ENCODE results near the gene THSD4. TPM values are rescaled to one million over a fixed set of nuclear protein-coding genes. Genes with fewer than 3 reads are reported as not detected.
"Not testable (repeated sequence)": the region's sequence is repeated elsewhere in the genome, so short reads cannot be mapped to it uniquely, and the experiment has no call there.

The THSD4 gene
- total RNA-seq, 2 donors from 2014 or later: 35.2 to 45.5 TPM

- no peak for DNase-seq
- intact Hi-C loops (cut with DNase I, micrococcal nuclease): no loop called here
- ATAC-seq: no peak
These were observed 52.3 kb downstream of the THSD4 start for GRCh38 chr15:71167445-71168165.

GRCh38 chr15:71168166-71168834 lies 53.0 kb downstream of the THSD4 start:
- DNase-seq: no peak
- ATAC-seq: no peak
- intact Hi-C loops (cut with DNase I, micrococcal nuclease): no loop called here

DNA sequence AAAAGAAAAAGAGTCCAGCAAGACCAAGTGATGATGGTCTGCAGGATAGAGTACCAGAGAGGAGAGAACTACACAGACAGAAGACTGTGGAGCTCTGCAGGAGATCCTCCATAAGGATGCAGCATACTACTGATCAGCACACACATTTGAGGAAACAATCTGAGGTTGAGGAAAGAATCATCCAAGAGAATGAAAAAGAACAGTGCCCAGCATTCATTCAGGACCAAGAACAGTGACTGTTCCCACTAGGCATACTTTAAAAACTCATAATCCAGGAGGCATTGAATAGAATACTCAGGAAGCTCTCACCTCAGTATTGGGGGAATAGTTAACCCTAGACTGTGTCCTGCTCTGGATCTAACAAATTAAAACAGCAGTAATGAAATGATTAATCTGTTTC lies 54.9 kb downstream of the THSD4 start:
- intact Hi-C loops (cut with DNase I, micrococcal nuclease): no loop called here
- ATAC-seq (no peak), DNase-seq (no peak)

DNA sequence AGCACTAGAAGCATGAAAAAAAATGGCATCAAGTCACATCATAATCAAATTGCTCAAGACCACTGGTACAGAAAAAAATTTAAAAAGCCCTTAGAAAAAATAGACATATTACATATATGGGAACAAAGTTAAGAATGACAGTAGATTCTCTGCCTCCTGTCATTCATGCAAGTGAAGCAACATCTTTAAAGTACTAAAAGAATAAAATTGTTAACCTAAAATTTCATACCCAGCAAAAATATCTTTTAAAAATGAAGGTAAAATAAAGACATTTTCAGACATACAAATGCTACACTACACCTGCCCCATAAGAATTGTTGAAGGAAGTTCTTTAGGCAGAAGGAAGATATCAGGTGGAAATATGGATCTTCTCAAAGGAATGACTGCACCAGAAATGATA lies 55.9 kb downstream of the THSD4 start:
- intact Hi-C loops (cut with DNase I, micrococcal nuclease): no loop called here
- ATAC-seq: no peak
- DNase-seq: no peak

DNA sequence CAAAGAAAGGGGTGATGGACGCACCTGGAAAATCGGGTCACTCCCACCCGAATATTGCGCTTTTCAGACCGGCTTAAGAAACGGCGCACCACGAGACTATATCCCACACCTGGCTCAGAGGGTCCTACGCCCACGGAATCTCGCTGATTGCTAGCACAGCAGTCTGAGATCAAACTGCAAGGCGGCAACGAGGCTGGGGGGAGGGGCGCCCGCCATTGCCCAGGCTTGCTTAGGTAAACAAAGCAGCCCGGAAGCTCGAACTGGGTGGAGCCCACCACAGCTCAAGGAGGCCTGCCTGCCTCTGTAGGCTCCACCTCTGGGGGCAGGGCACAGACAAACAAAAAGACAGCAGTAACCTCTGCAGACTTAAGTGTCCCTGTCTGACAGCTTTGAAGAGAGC lies 59.1 kb downstream of the THSD4 start:
- DNase-seq; ATAC-seq; intact Hi-C loops (cut with DNase I, micrococcal nuclease): not testable (repeated sequence)

DNA sequence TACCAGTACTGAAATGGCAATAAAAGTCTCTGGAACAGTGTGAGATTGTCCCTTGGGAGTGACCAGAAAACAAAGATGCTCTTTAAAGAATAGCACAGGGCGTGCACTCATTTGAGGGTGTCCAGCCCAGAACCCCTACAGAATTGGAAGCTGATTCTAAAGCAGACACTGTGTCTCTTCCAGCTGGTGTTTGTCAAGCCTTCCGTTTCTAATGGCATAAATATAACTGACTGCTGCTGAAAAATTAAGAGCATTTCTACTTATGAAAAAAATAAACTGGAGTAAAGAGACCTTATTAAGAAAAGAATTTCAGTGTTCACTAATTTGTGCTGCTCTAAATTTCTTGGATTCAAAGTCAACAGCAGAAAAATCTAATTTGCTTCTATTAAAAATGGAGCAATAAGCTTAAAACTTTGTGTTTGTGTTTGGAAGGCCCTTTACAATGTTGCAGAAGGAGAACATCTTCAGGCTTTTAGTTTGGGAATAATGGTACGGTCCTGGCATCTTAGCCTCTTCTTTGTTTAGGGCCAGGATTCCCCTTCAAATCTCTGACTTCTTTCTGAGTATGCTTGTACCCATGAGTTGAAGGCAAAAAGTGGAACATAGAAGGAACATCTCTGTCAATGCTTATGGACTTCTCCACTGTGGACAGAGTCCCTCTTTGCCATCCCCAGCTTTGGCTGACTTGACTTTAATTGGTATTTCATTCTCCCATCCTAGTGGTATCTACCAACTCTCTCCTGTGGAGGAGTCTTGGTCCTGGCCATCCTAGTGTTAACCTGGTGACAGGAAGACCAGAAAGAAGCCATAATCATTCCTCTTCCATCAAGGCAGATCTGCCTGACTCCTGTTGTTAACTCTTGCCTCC lies 65.9 kb downstream of the THSD4 start:
- ATAC-seq (no peak), DNase-seq (no peak)
- intact Hi-C loops (cut with DNase I, micrococcal nuclease): no loop called here

- intact Hi-C loops (cut with DNase I, micrococcal nuclease): no loop called here
- no peak for DNase-seq
- ATAC-seq: no peak
These were observed 67.3 kb downstream of the THSD4 start for GRCh38 chr15:71182522-71182921.

DNA sequence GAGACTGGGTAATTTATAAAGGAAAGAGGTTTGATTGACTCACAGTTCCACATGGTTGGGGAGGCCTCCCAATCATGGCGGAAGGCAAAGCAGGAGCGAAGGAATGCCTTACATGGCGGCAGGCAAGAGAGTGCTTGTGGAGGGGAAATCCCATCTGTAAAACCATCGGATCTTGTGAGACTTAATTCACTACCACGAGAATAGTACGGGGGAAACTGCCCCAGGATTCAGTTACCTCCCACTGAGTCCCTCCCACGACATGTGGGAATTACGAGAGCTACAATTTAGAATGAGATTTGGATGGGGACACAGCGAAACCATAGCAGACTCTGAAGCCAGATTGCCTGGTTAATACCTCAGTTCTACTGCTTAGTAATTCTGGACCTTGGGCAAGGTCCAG lies 67.8 kb downstream of the THSD4 start:
- intact Hi-C loops (cut with DNase I, micrococcal nuclease): no loop called here
- ATAC-seq (no peak), DNase-seq (no peak)

GRCh38 chr15:71185706-71186105 lies 70.4 kb downstream of the THSD4 start:
- intact Hi-C loops (cut with DNase I, micrococcal nuclease): no loop called here

GRCh38 chr15:71186267-71186666 lies 71.0 kb downstream of the THSD4 start:
- intact Hi-C loops (cut with DNase I, micrococcal nuclease): no loop called here
- no peak for DNase-seq
- ATAC-seq: no peak

More at GRCh38 chr15:71185706-71186105, 70.4 kb downstream of the THSD4 start:
- DNase-seq (no peak), ATAC-seq (no peak)

DNA sequence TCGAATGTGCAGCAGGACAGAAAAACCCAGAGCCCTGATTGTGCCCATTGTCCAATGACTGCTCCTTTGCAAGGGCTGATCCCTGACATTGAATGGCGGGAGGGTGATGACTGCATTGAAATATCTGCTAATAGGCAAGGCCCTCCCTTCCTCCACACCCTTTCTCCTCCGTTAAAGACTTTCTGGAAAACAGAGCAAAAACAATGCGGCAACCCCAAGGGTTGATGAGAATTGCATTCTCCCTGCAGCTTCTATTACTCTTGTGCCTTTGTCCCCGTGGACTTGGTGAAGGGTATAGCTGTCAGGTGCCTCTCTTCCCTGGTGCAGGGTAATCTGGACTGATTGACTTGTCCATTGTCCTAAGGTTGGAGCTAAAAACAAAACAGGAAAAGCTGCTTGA lies 71.8 kb downstream of the THSD4 start:
- no peak for DNase-seq
- no peak for ATAC-seq
- intact Hi-C loops (cut with DNase I, micrococcal nuclease): no loop called here

GRCh38 chr15:71187526-71187925 lies 72.3 kb downstream of the THSD4 start:
- intact Hi-C loops (cut with DNase I, micrococcal nuclease): no loop called here

DNA sequence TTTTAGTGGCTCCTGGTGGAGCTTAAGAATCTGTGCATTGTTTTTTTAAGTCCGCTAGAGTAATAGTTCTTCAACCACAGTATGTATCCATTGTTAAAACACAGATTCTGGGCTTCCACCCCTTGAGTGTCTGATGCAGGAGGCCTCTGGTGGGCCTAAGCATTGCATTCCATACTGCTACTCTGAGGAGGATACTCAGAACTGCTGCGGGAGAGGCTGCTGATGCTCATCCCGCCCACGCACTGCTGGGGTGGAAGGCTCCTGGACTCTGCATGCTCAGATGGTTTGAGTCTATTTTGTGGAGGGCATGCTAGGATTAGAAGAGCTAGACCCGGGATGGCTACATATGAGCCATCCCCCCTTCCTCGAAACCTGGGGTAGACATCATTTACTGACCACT lies 74.4 kb downstream of the THSD4 start:
- intact Hi-C loops (cut with DNase I, micrococcal nuclease): no loop called here
- DNase-seq: no peak
- ATAC-seq: no peak

More at GRCh38 chr15:71187526-71187925, 72.3 kb downstream of the THSD4 start:
- DNase-seq (no peak), ATAC-seq (no peak)

DNA sequence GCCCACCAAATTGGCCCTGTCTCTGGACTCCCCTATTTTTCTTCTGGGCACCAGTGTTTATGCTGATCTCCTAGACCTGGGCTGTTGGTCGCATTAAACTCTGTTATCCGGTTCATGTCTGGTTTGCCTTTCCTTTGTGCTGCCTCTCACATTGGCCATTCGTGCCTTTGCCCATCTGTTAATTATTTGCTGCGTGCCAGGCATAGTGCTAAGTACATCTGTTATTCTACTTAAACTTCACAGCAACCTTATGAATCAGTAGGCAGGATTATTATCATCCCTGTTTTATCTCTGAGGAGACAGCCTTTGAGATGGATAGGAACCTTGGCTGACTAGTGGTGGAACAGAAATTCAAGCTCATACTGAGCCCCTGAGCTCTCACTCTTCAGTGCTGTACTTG lies 76.0 kb downstream of the THSD4 start:
- ATAC-seq: no peak
- intact Hi-C loops (cut with DNase I, micrococcal nuclease): no loop called here
- DNase-seq: no peak

GRCh38 chr15:71192816-71193215 lies 77.5 kb downstream of the THSD4 start:
- ATAC-seq: no peak
- intact Hi-C loops (cut with DNase I, micrococcal nuclease): no loop called here
- no peak for DNase-seq

- intact Hi-C loops (cut with DNase I, micrococcal nuclease): no loop called here
- DNase-seq: no peak
- no peak for ATAC-seq
These were observed 79.0 kb downstream of the THSD4 start for GRCh38 chr15:71194286-71194685.

GRCh38 chr15:71195242-71195641 lies 80.0 kb downstream of the THSD4 start:
- intact Hi-C loops (cut with DNase I, micrococcal nuclease): no loop called here
- DNase-seq: no peak
- no peak for ATAC-seq

DNA sequence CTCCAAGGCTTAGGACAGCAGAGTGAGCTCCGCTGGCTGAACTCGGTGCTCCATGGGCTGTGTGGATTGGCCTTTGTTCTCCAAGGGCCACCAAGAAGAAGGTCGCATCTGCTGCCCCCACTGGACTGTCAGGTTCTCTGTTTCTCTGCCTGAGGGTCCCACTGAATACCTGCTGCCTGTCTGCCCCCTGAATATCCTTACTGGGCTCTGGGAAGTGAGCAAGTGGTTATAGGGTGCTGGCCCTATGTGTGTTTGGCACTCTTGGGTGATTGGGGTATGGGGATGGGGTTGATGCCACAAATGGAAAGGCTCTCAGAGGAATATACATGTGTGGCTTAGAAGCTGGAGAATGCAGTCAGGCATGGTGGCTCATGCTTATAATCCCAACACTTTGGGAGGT lies 82.3 kb downstream of the THSD4 start:
- ATAC-seq: no peak
- intact Hi-C loops (cut with DNase I, micrococcal nuclease): no loop called here

GRCh38 chr15:71198846-71199245 lies 83.6 kb downstream of the THSD4 start:
- DNase-seq (no peak), ATAC-seq (no peak)
- intact Hi-C loops (cut with DNase I, micrococcal nuclease): no loop called here

More for the DNA sequence above, 82.3 kb downstream of the THSD4 start:
- DNase-seq: no peak

Measured in left colon (tissue), 2 donors.